CD4-positive, alpha-beta memory T cell (primary cell): Measurements from ENCODE around the gene POU2F3. TPM values are rescaled to one million over a fixed set of nuclear protein-coding genes. Genes with fewer than 3 reads are reported as not detected.

ENCODE experiments used
- CTCF ChIA-PET: fragments of 350-600 bp; sonication (Branson Sonifier 250); formaldehyde crosslinking; loops from one replicate; lab custom pipeline; 2021; ENCODE audit warnings: inconsistent platforms; ENCODE audit not compliant: partially characterized antibody; lab: Charles Lee
- POLR2A ChIA-PET: fragments of 350-600 bp; sonication (Branson Sonifier 250); formaldehyde crosslinking; loops from one replicate; lab custom pipeline; 2021; ENCODE audit not compliant: partially characterized antibody; lab: Charles Lee
- DNase-seq, 5 donors: peaks; one replicate each; pipeline versions ENCODE4 v3.0.0 to v3.0.0-alpha.2; 2020 to 2022; ENCODE audit warnings: mixed read lengths in 1 of 5
- H3K27ac ChIP-seq: one replicate; pipeline ENCODE4 v1.7.0; 2013; ENCODE audit warnings: low read depth, low read length
- H3K27me3 ChIP-seq: 2 replicates; pipeline ENCODE4 v1.7.0; 2013; ENCODE audit warnings: mild to moderate bottlenecking, low read length, moderate library complexity; ENCODE audit not compliant: insufficient read depth
- H3K36me3 ChIP-seq: 2 replicates; pipeline ENCODE4 v1.7.0; 2013; ENCODE audit warnings: mild to moderate bottlenecking, low read length, moderate library complexity; ENCODE audit not compliant: insufficient read depth
- H3K4me1 ChIP-seq: 2 replicates; pipeline ENCODE4 v1.7.0; 2013; ENCODE audit warnings: mild to moderate bottlenecking, low read length, moderate library complexity; ENCODE audit not compliant: insufficient read depth
- H3K4me3 ChIP-seq, 2 donors: one replicate each; pipeline ENCODE4 v1.7.0; 2013; ENCODE audit warnings: low read length in 2 of 2, mild to moderate bottlenecking in 1 of 2
- H3K9me3 ChIP-seq, 2 donors: one replicate each; pipeline ENCODE4 v1.7.0; 2013; ENCODE audit warnings: low read length in 2 of 2, control low read depth in 1 of 2; ENCODE audit not compliant: control insufficient read depth in 1 of 2
- H3K27ac Mint-ChIP-seq, 7 donors: one replicate each; pipeline ENCODE4 v1.8.0; 2020 to 2021; ENCODE audit warnings: mixed read lengths in 7 of 7, mild to moderate bottlenecking in 6 of 7, inconsistent platforms in 3 of 7, moderate library complexity in 3 of 7
- H3K27me3 Mint-ChIP-seq, 2 donors: one replicate each; pipeline ENCODE4 v1.8.0; 2020 to 2021; ENCODE audit warnings: mixed read lengths in 2 of 2
- H3K36me3 Mint-ChIP-seq, 2 donors: one replicate each; pipeline ENCODE4 v1.8.0; 2020 to 2021; ENCODE audit warnings: mixed read lengths in 2 of 2, inconsistent platforms in 1 of 2, mild to moderate bottlenecking in 1 of 2
- H3K4me1 Mint-ChIP-seq, 4 donors: one replicate each; pipeline ENCODE4 v1.8.0; 2020 to 2021; ENCODE audit warnings: mixed read lengths in 4 of 4, mild to moderate bottlenecking in 1 of 4
- H3K4me3 Mint-ChIP-seq, 8 donors: one replicate each; pipeline ENCODE4 v1.8.0; 2020 to 2021; ENCODE audit warnings: mixed read lengths in 8 of 8, mild to moderate bottlenecking in 7 of 8, moderate library complexity in 6 of 8, inconsistent platforms in 3 of 8
- H3K9me3 Mint-ChIP-seq, 8 donors: one replicate each; pipeline ENCODE4 v1.8.0; 2020 to 2021; ENCODE audit warnings: mixed read lengths in 8 of 8, mild to moderate bottlenecking in 5 of 8, inconsistent platforms in 3 of 8, moderate library complexity in 1 of 8
- intact Hi-C: fragments of 100-400 bp; cut with micrococcal nuclease; formaldehyde crosslinking; loops from one replicate; pipeline ENCODE4 v1.15.1; 2023
- polyA plus RNA-seq, 2 donors: library from polyadenylated mRNA; unstranded; fragments of 300-500 nt; fragmentation: Illumina TruSeq; gene quantifications; one replicate each; pipeline ENCODE4 v1.2.3, GENCODE V29; 2021
- total RNA-seq, 2 experiments: library from RNA; stranded (reverse); gene quantifications; one replicate each; pipeline ENCODE4 v1.2.3, GENCODE V29; 2021

The POU2F3 gene
- total and polyA plus RNA-seq, 4 experiments from 2014 or later: not detected

DNA sequence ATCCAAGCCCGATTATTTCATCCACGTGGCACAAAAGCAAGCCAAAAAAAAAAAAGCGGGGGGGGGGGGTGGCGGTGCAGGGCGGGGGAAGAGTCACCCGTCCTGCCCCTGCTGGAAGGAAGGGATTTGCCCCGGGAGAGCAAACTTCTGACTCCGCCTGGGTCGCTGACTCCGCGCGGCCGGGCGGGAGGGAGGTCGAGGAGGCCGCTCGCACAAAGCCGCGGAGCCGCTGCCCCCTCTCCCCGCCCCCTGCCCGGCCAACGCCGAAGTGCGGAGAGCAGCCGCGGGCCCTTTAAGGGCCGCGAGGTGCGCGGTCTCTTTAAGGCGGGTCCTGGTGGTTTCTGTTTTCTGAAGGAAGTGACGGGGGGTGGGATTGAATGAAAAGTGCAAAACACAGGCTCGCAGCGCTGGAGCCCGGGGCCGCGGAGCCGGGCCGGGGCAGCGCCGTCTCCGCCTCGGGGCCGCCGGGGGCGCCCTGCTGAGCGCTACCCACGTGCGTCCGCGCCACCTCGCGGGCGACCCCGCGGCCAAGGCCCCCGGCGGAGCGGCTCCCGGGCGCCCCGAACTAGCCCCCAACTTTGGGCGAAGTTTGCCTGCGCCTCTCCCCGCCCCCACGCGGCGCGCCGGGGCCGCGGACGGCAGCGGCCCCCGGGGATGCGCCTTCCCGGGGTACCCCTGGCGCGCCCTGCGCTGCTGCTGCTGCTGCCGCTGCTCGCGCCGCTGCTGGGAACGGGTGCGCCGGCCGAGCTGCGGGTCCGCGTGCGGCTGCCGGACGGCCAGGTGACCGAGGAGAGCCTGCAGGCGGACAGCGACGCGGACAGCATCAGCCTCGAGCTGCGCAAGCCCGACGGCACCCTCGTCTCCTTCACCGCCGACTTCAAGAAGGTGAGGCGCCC, 29.1 kb upstream of the POU2F3 start, which contains the start of gene OAF:
Gene OAF, plus strand, starts transcription at position 407 of the 896 bp plus-strand sequence. Its CDS starts 248 bp downstream, at position 655.
- Mint-ChIP-seq H3K9me3 (no peaks in the 10 kb centered on the region), H3K27ac (peak within 1 kb of the TSS; percentile 26 to 89 (median 76)), H3K4me1 (peaks cover 8 to 14% (median 12%) of the 10 kb centered on the region in 4 donors), H3K36me3 (peaks cover 0 to 6% of the 10 kb centered on the region in 2 donors), H3K27me3 (peaks cover 22 to 25% of the 10 kb centered on the region in 2 donors), H3K4me3 (peak within 1 kb of the TSS; percentile 87 to 94 (median 92))
- H3K27ac ChIP-seq: no peak within 1 kb of the TSS
- H3K4me1 ChIP-seq: peaks cover 12% of the 10 kb centered on the region
- CTCF ChIA-PET: no interaction called here
- no peaks in the 10 kb centered on the region for H3K9me3 ChIP-seq
- no peaks in the 10 kb centered on the region for H3K36me3 ChIP-seq
- H3K4me3 ChIP-seq: peak within 1 kb of the TSS; percentile 17 to 52
- POLR2A ChIA-PET: no interaction called here
- peaks cover 4% of the 10 kb centered on the region for H3K27me3 ChIP-seq
- intact Hi-C loops: no loop called here
- DNase-seq: peak; percentile 56 to 65 (median 59)

DNA sequence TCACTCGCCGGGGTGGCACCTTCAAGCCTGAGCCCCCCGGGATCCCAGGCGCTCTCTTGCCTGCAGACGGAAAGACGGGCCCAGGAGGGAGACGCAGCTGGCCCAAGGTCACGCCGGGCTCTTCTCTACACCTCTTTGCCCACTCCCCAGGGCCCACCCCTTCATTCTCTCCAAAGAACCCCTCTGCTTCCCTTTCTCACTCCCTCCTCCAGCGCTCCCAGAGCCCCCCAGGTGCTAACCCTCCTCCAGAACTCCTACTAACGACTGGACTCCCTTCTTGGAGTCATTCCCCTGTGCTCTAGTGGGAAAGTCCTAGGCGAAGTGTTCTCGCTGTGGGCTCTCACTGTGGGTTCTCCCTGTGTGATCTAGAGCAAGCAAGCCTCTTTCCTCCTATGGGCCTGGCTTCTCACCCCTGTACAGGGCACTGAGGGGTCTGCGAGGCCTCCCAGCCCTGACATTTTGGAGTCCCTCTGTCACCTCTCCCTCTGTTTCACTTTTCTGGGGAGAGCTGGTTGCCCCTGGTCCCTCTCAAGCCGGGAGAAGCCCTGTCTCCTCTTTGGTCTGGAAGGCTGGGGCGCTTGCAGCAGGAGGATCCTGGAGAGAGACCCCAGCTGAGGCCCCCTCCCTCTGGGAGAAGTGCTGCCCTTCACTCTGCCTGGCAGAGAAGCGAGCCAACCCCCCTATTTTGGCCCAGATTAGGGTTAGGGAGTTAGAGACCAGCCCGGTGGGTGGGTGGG, 28.2 kb upstream of the POU2F3 start:
- H3K36me3 ChIP-seq: no peaks in the 10 kb centered on the region
- Mint-ChIP-seq H3K4me1 (peaks cover 8 to 14% (median 12%) of the 10 kb centered on the region in 4 donors), H3K9me3 (no peaks in the 10 kb centered on the region), H3K27me3 (peaks cover 22% of the 10 kb centered on the region in 2 donors), H3K4me3 (peak overlapping the region; percentile 87 to 94 (median 92)), H3K36me3 (peaks cover 0 to 6% of the 10 kb centered on the region in 2 donors), H3K27ac (peak overlapping the region in 5 of 7 donors; percentile 57 to 89 (median 76))
- POLR2A ChIA-PET: no interaction called here
- peaks cover 4% of the 10 kb centered on the region for H3K27me3 ChIP-seq
- intact Hi-C loops: no loop called here
- H3K27ac ChIP-seq: no peak overlapping the region
- CTCF ChIA-PET: no interaction called here
- peaks cover 12% of the 10 kb centered on the region for H3K4me1 ChIP-seq
- H3K9me3 ChIP-seq: no peaks in the 10 kb centered on the region
- DNase-seq: no peak
- peak overlapping the region; percentile 17 to 52 for H3K4me3 ChIP-seq

- Mint-ChIP-seq H3K4me1 (peaks cover 8 to 14% (median 12%) of the 10 kb centered on the region in 4 donors), H3K36me3 (peaks cover 0 to 6% of the 10 kb centered on the region in 2 donors), H3K27me3 (peaks cover 21 to 22% of the 10 kb centered on the region in 2 donors), H3K9me3 (no peaks in the 10 kb centered on the region), H3K27ac (peak overlapping the region in 2 of 7 donors; percentile 10 to 46), H3K4me3 (peak overlapping the region; percentile 59 to 75 (median 66))
- Histone ChIP-seq H3K4me3 (no peak overlapping the region), H3K36me3 (no peaks in the 10 kb centered on the region), H3K27me3 (peaks cover 4% of the 10 kb centered on the region), H3K27ac (no peak overlapping the region), H3K4me1 (peaks cover 12% of the 10 kb centered on the region), H3K9me3 (no peaks in the 10 kb centered on the region)
- POLR2A ChIA-PET: no interaction called here
- no peak for DNase-seq
- CTCF ChIA-PET: no interaction called here
- intact Hi-C loops: no loop called here
These were observed 27.6 kb upstream of the POU2F3 start for GRCh38 chr11:120212259-120212878.

GRCh38 chr11:120212926-120213325, 27.0 kb upstream of the POU2F3 start:
- peak overlapping the region in 3 of 8 donors; percentile 20 to 40 (median 25) for H3K4me3 Mint-ChIP-seq
- intact Hi-C loops: no loop called here
- Histone ChIP-seq H3K9me3 (no peaks in the 10 kb centered on the region), H3K4me3 (no peak overlapping the region), H3K27ac (no peak overlapping the region), H3K4me1 (peaks cover 12% of the 10 kb centered on the region), H3K27me3 (no peaks in the 10 kb centered on the region), H3K36me3 (no peaks in the 10 kb centered on the region)
- peaks cover 0 to 6% of the 10 kb centered on the region in 2 donors for H3K36me3 Mint-ChIP-seq
- no peaks in the 10 kb centered on the region for H3K9me3 Mint-ChIP-seq
- peaks cover 16% of the 10 kb centered on the region in 2 donors for H3K27me3 Mint-ChIP-seq
- no peak overlapping the region for H3K27ac Mint-ChIP-seq
- ChIA-PET CTCF (no interaction called here), POLR2A (no interaction called here)
- no peak for DNase-seq
- H3K4me1 Mint-ChIP-seq: peaks cover 8 to 16% (median 12%) of the 10 kb centered on the region in 4 donors

DNA sequence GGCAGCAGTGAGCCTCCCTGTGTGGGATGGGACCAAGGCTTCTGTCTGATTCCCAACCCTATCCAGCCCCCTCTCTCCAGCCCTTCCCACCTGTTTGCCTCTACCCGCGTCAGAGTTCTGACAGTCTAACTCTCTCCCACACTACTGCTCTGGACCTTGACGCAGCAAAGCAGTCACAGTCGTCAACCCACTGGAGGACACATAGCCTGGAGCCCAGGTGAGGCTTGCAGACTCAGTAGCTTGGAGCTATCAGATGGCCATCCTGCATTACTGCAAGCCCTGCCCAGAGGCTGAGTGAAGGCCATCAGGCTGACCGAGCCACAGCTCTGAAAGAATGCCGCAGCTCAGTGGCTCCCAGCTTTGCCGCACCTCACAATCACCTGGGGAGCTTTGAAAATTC, 25.4 kb upstream of the POU2F3 start:
- Mint-ChIP-seq H3K27ac (no peak overlapping the region), H3K36me3 (peaks cover 0 to 6% of the 10 kb centered on the region in 2 donors), H3K27me3 (peaks cover 8 to 9% of the 10 kb centered on the region in 2 donors), H3K9me3 (no peaks in the 10 kb centered on the region), H3K4me1 (peaks cover 6 to 15% (median 11%) of the 10 kb centered on the region in 4 donors), H3K4me3 (peak overlapping the region in 2 of 8 donors; percentile 36 to 40)
- POLR2A ChIA-PET: no interaction called here
- H3K4me1 ChIP-seq: peaks cover 12% of the 10 kb centered on the region
- intact Hi-C loops: no loop called here
- H3K27me3 ChIP-seq: no peaks in the 10 kb centered on the region
- CTCF ChIA-PET: interaction anchor here (1.1 kb wide), 1 partner anchor 17 kb away, joined by 3 read pairs; no protein-coding TSS in a partner anchor
- no peak overlapping the region for H3K4me3 ChIP-seq
- H3K9me3 ChIP-seq: no peaks in the 10 kb centered on the region
- no peaks in the 10 kb centered on the region for H3K36me3 ChIP-seq
- DNase-seq: no peak
- H3K27ac ChIP-seq: no peak overlapping the region

GRCh38 chr11:120215634-120216033, 24.3 kb upstream of the POU2F3 start:
- CTCF ChIA-PET: no interaction called here

More at GRCh38 chr11:120215634-120216033, 24.3 kb upstream of the POU2F3 start:
- intact Hi-C loops: no loop called here
- Mint-ChIP-seq H3K27me3 (peaks cover 5 to 9% of the 10 kb centered on the region in 2 donors), H3K27ac (peak overlapping the region in 1 of 7 donors; percentile 59), H3K9me3 (no peaks in the 10 kb centered on the region), H3K4me1 (peaks cover 3 to 7% (median 5%) of the 10 kb centered on the region in 4 donors), H3K4me3 (no peak overlapping the region), H3K36me3 (peaks cover 0 to 2% of the 10 kb centered on the region in 2 donors)
- Histone ChIP-seq H3K4me1 (peaks cover 5% of the 10 kb centered on the region), H3K27me3 (no peaks in the 10 kb centered on the region), H3K27ac (no peak overlapping the region), H3K4me3 (no peak overlapping the region), H3K9me3 (no peaks in the 10 kb centered on the region), H3K36me3 (no peaks in the 10 kb centered on the region)
- POLR2A ChIA-PET: no interaction called here
- no peak for DNase-seq
